Lung (tissue), 12 donors: ENCODE measurements around the gene PWWP2A. TPM values are rescaled to one million over a fixed set of nuclear protein-coding genes. Genes with fewer than 3 reads are reported as not detected.
A peak's percentile ranks its signal among the peaks of the same experiment; 100 is the strongest.
"Not testable (repeated sequence)": the region's sequence is repeated elsewhere in the genome, so short reads cannot be mapped to it uniquely, and the experiment has no call there.

Experiments used
- ATAC-seq: fragments of 200-7000 bp; cut with Tn5 transposase; one replicate; pipeline ENCODE4 v1.9.1; 2020; ENCODE audit warnings: moderate number of reproducible peaks; ENCODE audit not compliant: insufficient read depth, low FRiP score
- DNase-seq, 3 donors: peaks; one replicate each; pipeline ENCODE4 v3.0.0-alpha.2; 2013 to 2017
- H3K27ac ChIP-seq, 2 donors: one replicate each; pipeline ENCODE4 v1.5.1; 2013; ENCODE audit warnings: mild to moderate bottlenecking in 2 of 2, moderate library complexity in 2 of 2, control low read depth in 1 of 2, inconsistent platforms in 1 of 2, low read depth in 1 of 2, low read length in 1 of 2
- H3K27me3 ChIP-seq, 3 donors: one replicate each; pipeline ENCODE4 v1.5.1; 2013; ENCODE audit warnings: low read length in 2 of 3; ENCODE audit not compliant: control insufficient read depth in 3 of 3, insufficient read depth in 3 of 3
- H3K36me3 ChIP-seq, 4 donors: one replicate each; pipeline ENCODE4 v1.5.1; 2013; ENCODE audit warnings: low read length in 4 of 4, mild to moderate bottlenecking in 1 of 4, moderate library complexity in 1 of 4; ENCODE audit not compliant: control insufficient read depth in 4 of 4, insufficient read depth in 4 of 4
- H3K4me1 ChIP-seq, 5 donors: one replicate each; pipeline ENCODE4 v1.5.1; 2013; ENCODE audit warnings: low read length in 5 of 5, mild to moderate bottlenecking in 2 of 5, moderate library complexity in 1 of 5; ENCODE audit not compliant: control insufficient read depth in 5 of 5, insufficient read depth in 5 of 5
- H3K4me3 ChIP-seq: one replicate; pipeline ENCODE4 v1.5.1; 2013; ENCODE audit warnings: mild to moderate bottlenecking, control low read depth, moderate library complexity
- H3K9ac ChIP-seq, 2 donors: one replicate each; pipeline ENCODE4 v1.5.1; 2013; ENCODE audit warnings: low read length in 2 of 2, control low read depth in 1 of 2; ENCODE audit not compliant: insufficient read depth in 1 of 2
- H3K9me3 ChIP-seq, 4 donors: one replicate each; pipeline ENCODE4 v1.5.1; 2013; ENCODE audit warnings: low read length in 3 of 4, mild to moderate bottlenecking in 1 of 4, moderate library complexity in 1 of 4; ENCODE audit not compliant: control insufficient read depth in 4 of 4, insufficient read depth in 3 of 4
- WGBS, 2 donors: extraction: QIAGEN DNeasy Blood & Tissue Kit; methylation state at CpG; one replicate each; pipeline ENCODE4 v1.1.7; 2013; 5-methylcytosine and 5-hydroxymethylcytosine counted together
- polyA plus RNA-seq, 2 donors: library from polyadenylated mRNA; stranded (reverse); fragments of 200-250 nt; gene quantifications; one replicate each; pipeline ENCODE4 v1.2.1, GENCODE V29; 2013
- total RNA-seq, 2 donors: library from RNA; depleted of rRNA in 1 of 2; stranded (reverse); fragments of >200 nt in 1 of 2; gene quantifications; one replicate each; pipeline ENCODE4 v1.2.1, GENCODE V29; 2014 to 2021
- TF ChIP-seq, protein P1 (sequence below): IDR thresholded peaks from 2 replicates; pipeline ENCODE4 v1.5.1; 2012; ENCODE audit warnings: mild to moderate bottlenecking; ENCODE audit errors: control extremely low read depth, extremely low read depth
- donor health status: control.
- donor health status: control.
- donor health status: Bipolar disorder and iron deficiency.
- donor health status: healthy.
- donor health status: DM: yes; HTN: yes; CAD: no.

The PWWP2A gene
- total and polyA plus RNA-seq, 4 donors: 7.9 to 49.0 (median 16.5) TPM

DNA sequence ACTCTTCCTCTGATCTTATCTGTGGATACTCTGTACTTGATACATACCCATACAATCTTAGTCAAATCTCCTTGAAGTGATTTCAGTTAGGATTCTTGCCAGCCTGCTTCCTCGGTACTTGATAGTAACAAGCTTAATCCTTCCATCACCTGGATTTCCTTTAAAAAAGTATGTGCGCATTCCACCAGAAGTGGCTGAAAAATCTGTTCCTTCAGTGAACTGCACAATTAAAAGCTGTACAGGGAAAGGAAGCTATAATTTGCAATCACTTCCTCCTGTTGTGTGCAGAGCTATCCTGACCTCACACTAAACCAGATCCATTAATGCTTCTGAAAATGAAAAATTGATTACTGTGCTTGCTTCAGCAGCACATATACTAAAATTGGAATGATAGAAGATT lies 47.3 kb downstream of the PWWP2A start:
- Histone ChIP-seq H3K4me3 (no peak overlapping the region), H3K9me3 (no peaks in the 10 kb centered on the region), H3K27ac (no peak overlapping the region), H3K36me3 (peaks cover 0 to 9% (median 5%) of the 10 kb centered on the region in 4 donors), H3K4me1 (peaks cover 0 to 12% (median 8%) of the 10 kb centered on the region in 5 donors), H3K9ac (no peak overlapping the region), H3K27me3 (no peaks in the 10 kb centered on the region)
- ATAC-seq (no peak), DNase-seq (no peak)
- TF ChIP-seq, protein P1, sequence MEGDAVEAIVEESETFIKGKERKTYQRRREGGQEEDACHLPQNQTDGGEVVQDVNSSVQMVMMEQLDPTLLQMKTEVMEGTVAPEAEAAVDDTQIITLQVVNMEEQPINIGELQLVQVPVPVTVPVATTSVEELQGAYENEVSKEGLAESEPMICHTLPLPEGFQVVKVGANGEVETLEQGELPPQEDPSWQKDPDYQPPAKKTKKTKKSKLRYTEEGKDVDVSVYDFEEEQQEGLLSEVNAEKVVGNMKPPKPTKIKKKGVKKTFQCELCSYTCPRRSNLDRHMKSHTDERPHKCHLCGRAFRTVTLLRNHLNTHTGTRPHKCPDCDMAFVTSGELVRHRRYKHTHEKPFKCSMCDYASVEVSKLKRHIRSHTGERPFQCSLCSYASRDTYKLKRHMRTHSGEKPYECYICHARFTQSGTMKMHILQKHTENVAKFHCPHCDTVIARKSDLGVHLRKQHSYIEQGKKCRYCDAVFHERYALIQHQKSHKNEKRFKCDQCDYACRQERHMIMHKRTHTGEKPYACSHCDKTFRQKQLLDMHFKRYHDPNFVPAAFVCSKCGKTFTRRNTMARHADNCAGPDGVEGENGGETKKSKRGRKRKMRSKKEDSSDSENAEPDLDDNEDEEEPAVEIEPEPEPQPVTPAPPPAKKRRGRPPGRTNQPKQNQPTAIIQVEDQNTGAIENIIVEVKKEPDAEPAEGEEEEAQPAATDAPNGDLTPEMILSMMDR: no peak
- 24 to 39% methylated on average over 2 of the region's 2 CpGs for WGBS, 2 donors

DNA sequence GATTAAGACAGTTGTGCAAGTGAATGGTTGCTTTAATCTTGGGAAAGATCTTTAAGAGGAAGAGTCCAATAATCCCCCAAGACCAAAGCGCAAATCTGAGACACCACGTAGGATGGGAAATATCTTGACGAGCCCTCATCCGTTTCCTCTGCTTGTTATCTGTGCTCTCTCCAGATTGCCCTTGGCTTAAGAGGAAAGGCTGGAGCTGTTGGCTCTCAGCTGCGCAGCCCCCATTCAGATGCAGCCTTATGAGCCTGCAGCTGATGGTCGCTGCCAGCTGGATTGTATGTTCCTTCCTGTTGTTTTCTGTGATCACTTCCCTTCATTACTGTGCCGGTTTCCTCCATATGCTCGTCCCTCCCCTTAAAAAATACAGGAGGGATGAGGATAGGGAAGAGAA lies 47.7 kb downstream of the PWWP2A start:
- DNase-seq: peak; percentile 74 to 94 (median 86)
- peaks cover 0 to 12% (median 8%) of the 10 kb centered on the region in 5 donors for H3K4me1 ChIP-seq
- H3K4me3 ChIP-seq: no peak overlapping the region
- 14 to 25% methylated on average over 8 of the region's 8 CpGs for WGBS, 2 donors
- H3K9me3 ChIP-seq: no peaks in the 10 kb centered on the region
- TF ChIP-seq, protein P1: no peak
- no peak overlapping the region for H3K27ac ChIP-seq
- peaks cover 0 to 9% (median 5%) of the 10 kb centered on the region in 4 donors for H3K36me3 ChIP-seq
- H3K9ac ChIP-seq: no peak overlapping the region
- peak; percentile 19 for ATAC-seq
- no peaks in the 10 kb centered on the region for H3K27me3 ChIP-seq

DNA sequence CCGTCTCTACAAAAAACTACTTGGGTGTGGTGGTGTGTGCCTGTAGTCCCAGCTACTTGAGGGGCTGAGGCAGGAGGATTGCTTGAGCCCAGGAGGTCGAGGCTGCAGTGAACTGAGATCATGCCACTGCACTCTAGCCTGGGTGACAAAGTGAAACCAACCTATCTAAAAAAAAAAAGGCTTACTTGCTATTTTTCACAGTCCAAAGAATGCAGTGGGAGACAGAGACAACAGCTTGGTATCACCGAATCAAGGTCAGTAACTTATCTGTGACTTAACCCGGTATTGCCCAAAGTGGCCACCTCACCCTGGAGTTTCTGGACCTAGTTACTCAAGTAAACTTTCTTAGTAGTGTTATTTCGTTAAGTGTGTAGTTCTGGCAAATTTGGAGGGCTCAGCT lies 50.1 kb downstream of the PWWP2A start:
- Histone ChIP-seq H3K4me1 (peaks cover 0 to 10% (median 10%) of the 10 kb centered on the region in 5 donors), H3K36me3 (peaks cover 0 to 20% (median 7%) of the 10 kb centered on the region in 4 donors)
- H3K9me3 ChIP-seq, DNase-seq, ATAC-seq, H3K4me3 ChIP-seq, H3K27ac ChIP-seq, H3K27me3 ChIP-seq, H3K9ac ChIP-seq: not testable (repeated sequence)
- 92% methylated on average over 5 of the region's 5 CpGs for WGBS, 2 donors

DNA sequence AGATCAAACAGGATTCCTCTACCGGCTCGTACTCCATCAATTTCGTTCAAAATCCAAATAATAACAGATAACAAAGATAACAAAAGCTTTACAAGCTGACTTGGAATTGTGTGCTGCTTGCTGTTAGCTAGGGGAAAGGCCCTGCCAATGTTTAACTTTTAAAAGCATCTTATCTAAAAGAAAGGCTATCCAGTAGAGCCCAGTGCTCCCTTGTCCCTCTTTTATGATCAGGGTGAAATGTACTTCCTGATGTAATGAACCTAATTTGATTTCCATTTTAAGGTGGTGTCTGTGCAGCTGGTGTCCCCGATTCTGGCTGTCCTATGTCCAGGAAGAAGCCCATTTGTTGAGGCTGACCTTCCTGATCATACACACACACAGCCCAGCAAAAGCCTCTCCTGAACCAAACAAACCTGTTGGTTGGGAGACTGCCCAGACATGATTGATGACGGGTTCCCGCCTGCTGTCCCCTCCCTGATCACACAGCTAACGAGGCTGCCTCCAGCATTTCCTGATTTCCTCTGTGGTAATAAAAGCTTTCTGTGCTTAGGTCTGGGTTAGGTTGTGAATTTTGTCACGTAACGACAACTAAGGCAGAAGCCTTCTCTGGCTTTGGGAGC lies 54.1 kb downstream of the PWWP2A start:
- no peaks in the 10 kb centered on the region for H3K27me3 ChIP-seq
- H3K4me1 ChIP-seq: peaks cover 0 to 4% (median 0%) of the 10 kb centered on the region in 5 donors
- H3K9ac ChIP-seq: no peak overlapping the region
- no peak overlapping the region for H3K4me3 ChIP-seq
- H3K9me3 ChIP-seq: no peaks in the 10 kb centered on the region
- ATAC-seq (no peak), DNase-seq (peak in 2 of 3 donors; percentile 30 to 61)
- TF ChIP-seq, protein P1: no peak
- H3K36me3 ChIP-seq: peaks cover 5 to 31% (median 17%) of the 10 kb centered on the region in 4 donors
- no peak overlapping the region for H3K27ac ChIP-seq
- 53 to 62% methylated on average over 9 of the region's 9 CpGs for WGBS, 2 donors
